Effector CD4-positive, alpha-beta T cell (primary cell): ENCODE data around the gene JAZF1.
"Not testable (repeated sequence)": the region's sequence is repeated elsewhere in the genome, so short reads cannot be mapped to it uniquely, and the experiment has no call there.

Experiments
- DNase-seq: peaks from one replicate; pipeline ENCODE4 v3.0.0-alpha.2; 2020

JAZF1 gene

GRCh38 chr7:27897001-27897400 is 283.6 kb downstream of the JAZF1 start:
- no peak for DNase-seq

DNA sequence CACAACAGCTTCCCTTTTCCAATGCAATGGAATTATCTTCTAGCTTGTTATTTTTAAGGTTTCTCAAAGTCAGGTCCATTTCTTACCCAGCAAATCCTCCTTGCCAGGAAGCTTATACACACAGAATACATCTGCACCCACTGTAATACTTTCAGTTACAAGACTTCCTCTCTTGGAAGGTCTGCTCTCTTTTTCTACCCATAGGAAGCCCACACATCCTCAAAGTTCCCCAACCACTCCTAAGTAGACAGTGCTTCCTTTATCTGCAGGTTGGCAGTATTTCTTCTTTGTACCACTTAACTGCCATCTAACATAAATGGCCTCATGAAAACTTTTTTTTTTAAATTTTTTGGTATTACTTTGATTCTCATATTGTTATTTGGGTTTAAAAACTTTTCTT is 285.0 kb downstream of the JAZF1 start:
- no peak for DNase-seq

DNA sequence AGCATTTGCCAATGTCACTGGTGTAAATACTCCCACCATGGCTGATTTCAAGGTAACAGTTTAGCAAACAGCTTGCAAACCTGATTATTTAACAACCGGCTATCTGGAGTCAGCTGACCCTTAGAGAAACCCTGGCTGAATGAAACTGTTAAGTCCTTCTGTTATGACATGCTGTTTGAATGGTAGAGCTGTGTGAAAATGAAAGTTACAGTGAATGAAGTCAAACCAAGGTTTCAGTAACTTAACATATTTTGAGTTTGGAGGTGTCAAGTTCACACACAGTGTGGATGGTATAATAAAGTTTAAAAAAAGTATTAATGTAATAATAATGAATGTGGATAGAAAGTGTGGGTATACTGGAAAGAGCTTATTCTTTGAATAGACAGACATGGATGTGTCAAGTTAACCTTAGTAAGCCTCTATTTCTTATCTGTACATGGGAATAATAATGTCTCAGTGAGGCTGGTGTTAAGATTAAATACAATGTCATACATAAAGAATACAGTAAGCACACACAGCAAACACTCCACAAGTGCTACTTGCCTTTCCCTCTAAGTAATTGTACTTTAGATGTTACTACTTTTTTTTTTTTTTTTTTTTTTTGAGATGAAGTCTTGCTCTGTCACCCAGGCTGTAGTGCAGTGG is 290.3 kb downstream of the JAZF1 start:
- no peak for DNase-seq

DNA sequence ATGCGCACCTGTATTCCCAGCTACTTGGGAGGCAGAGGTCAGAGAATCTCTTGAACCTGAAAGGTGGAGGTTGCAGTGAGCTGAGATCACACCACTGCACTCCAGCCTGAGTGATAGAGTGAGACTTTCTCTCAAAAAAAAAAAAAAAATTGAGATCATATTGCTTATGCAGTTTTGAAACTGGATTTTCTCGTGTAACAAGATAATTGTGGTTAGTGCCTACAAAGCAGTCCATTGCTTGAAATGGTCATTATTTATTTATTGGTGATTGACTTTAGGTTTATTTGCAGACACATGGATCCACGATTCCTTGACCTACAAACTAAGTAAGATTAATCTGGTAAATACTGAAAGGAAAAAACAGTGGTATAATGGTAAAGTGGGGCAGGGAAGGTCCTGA is 290.8 kb downstream of the JAZF1 start:
- DNase-seq = no peak

- DNase-seq = no peak
Observed at GRCh38 chr7:27888736-27889135, 291.9 kb downstream of the JAZF1 start.

GRCh38 chr7:27886710-27887109 is 293.9 kb downstream of the JAZF1 start:
- not testable (repeated sequence) for DNase-seq

GRCh38 chr7:27885652-27886051 is 294.9 kb downstream of the JAZF1 start:
- no peak for DNase-seq

- DNase-seq = no peak
Observed at GRCh38 chr7:27883696-27884095, 296.9 kb downstream of the JAZF1 start.

- no peak for DNase-seq
Observed at GRCh38 chr7:27876756-27877155, 303.8 kb downstream of the JAZF1 start.

GRCh38 chr7:27875832-27876231 is 304.8 kb downstream of the JAZF1 start:
- no peak for DNase-seq

- DNase-seq = no peak
Observed at GRCh38 chr7:27875061-27875460, 305.5 kb downstream of the JAZF1 start.

- no peak for DNase-seq
Observed at GRCh38 chr7:27873981-27874957, 306.3 kb downstream of the JAZF1 start.

GRCh38 chr7:27872356-27873275 is 308.0 kb downstream of the JAZF1 start:
- DNase-seq = no peak

DNA sequence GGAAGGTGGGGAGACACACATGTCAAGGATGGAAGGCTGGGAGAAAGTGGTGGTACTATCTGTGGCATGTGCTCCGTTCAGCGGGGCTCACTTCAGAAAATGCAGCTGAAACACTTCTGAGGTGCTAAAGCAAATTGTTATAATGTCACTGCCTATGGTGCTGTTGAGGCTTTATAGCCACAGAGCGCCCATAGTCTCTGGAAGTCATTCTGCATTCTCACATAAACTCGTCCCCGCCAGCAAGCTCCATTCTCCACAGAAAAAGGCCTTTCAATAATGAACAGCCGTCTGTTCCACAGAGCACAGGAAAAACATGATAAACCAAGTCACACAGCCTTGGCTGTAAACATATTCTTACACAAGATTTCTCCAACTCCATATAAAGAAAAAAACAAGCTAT is 308.7 kb downstream of the JAZF1 start:
- DNase-seq = no peak

- DNase-seq = no peak
Observed at GRCh38 chr7:27871086-27871485, 309.5 kb downstream of the JAZF1 start.

DNA sequence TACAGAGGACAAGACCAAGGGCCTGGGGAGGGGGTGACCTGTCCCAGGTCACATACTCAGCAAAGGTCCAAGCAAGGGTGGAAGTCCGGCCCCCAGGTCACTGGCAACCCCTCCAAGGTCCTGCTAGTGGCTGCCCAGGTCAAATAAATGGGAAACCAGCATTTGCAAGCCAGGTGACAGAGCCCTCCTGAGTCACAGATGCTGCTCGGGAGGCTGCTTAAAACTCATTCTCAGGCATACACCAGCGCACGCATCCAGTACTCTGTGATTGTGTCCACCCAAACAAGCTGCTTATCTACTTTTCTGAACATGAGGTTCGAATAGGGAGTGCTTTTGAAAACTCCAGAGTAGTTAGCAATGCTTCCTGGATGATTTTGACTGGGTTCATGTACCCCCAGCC is 310.0 kb downstream of the JAZF1 start:
- no peak for DNase-seq

DNA sequence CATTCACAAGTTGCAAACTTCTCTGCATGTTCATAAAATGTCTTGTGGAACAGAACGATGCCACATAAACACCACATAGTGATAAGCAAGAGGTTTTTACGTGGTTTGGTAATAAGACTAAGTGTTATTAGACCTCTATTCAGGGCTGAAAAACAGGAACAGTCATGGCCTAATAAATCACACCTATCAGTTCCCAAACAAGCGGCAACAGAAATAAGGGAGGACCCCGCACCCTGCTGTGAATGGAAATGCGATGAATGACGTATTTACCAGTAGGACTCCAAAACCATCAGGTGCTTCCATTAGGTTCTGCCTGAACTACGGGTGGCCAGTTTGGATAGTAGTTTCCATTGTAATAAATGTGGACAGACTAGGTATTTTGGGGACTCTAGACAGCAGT is 311.5 kb downstream of the JAZF1 start:
- no peak for DNase-seq

GRCh38 chr7:27868131-27868550 is 312.5 kb downstream of the JAZF1 start:
- no peak for DNase-seq

- no peak for DNase-seq
Observed at GRCh38 chr7:27866828-27867672, 313.5 kb downstream of the JAZF1 start.

DNA sequence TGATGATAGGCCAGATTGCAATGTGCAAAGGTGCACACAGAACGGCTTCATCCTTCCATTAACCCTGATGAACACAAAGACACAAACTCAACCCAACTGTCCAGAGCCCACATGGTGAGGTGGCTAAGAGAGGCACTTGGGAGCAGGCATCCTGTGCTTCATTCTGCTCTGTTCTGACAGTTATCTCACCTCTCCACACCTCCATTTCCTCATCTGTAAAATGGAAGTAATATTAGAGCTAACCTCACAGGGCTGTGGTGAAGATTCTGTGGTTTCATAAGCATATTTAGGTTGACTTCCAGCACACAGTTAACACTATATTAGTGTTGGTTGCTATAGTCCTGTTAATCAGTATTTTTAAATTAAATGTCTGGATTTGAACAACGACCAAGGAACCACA is 314.3 kb downstream of the JAZF1 start:
- no peak for DNase-seq

- no peak for DNase-seq
Observed at GRCh38 chr7:27863880-27864279, 316.7 kb downstream of the JAZF1 start.

GRCh38 chr7:27861747-27862146 is 318.8 kb downstream of the JAZF1 start:
- no peak for DNase-seq
